HG02981 (cell line): ENCODE results near the gene P3H4.
"Not testable (repeated sequence)": the region's sequence is repeated elsewhere in the genome, so short reads cannot be mapped to it uniquely, and the experiment has no call there.

Source experiments
- ATAC-seq: cut with Tn5 transposase; IDR thresholded peaks from one replicate; pipeline ENCODE4 v1.9.1; 2021; ENCODE audit warnings: mild to moderate bottlenecking, moderate library complexity; ENCODE audit not compliant: unreplicated experiment

P3H4 gene

GRCh38 chr17:41794540-41794975 lies 17.2 kb downstream of the P3H4 start:
- no peak for ATAC-seq

GRCh38 chr17:41793784-41794539 lies 17.8 kb downstream of the P3H4 start:
- ATAC-seq, result no peak

- no peak for ATAC-seq
These were observed 18.6 kb downstream of the P3H4 start for GRCh38 chr17:41792845-41793783.

DNA sequence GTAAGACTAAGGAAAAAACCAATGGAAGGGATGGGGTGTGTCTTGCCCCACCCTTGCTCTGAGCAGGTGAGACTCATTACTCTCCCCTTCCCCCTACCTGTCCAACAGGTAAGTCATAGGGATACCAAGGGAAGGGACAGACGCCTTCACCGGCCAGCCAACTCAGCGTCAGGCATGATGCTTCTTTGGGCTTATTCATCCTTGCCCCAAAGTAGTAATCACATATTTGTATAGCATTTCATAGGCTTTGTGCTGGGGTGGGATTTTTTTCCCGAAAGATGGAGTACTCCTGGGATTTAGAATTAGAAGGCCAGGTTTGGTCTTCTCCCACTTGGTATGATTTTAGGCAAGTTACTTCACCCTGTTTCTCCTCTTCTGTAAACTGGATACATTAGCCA lies 24.7 kb downstream of the P3H4 start:
- no peak for ATAC-seq

DNA sequence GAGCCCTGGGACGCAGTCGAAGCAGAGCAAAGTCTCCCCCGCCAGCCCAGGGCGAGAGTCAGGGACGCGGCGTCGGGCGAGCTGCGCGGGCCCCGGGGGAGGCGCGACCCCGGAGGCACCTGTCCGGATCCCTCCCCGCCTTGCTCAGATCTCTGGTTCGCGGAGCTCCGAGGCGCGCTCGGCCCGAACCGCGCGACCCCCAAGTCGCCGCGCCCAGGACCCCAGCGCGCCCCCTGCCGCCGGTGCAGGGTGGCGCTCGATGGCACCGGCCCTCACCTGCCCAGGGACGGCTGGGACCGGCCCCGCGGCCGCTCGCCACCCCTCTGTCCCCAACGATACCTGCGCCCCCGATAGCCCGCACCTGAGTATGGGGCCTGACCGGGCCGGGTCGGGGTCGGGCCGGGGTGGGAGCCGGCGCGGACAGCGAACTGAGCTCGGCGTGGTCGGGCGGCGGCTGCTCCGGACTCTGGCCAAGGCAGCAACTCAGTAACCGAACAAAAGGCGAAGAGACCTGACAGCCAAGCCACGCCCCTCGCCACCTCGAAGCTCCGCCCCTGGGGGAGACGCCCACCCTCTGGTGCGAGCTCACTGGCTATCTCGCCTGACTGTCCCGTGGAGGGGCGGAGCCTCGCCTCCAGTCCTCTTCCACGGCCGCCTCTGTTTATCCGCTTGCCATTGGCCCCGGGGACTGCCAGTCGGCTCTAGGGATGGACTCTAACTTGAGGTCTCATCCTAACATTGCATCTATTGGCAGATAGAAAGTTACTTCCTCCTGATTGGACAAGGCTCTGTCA lies 25.3 kb downstream of the P3H4 start, which contains the start of gene JUP:
Gene JUP (minus strand): TSS at position 485 of the 794 bp plus-strand sequence. CDS start 14,857 bp downstream, outside the sequence.
- peak; percentile 72 for ATAC-seq

- ATAC-seq, result no peak
These were observed 25.9 kb downstream of the P3H4 start for GRCh38 chr17:41785859-41786226.

DNA sequence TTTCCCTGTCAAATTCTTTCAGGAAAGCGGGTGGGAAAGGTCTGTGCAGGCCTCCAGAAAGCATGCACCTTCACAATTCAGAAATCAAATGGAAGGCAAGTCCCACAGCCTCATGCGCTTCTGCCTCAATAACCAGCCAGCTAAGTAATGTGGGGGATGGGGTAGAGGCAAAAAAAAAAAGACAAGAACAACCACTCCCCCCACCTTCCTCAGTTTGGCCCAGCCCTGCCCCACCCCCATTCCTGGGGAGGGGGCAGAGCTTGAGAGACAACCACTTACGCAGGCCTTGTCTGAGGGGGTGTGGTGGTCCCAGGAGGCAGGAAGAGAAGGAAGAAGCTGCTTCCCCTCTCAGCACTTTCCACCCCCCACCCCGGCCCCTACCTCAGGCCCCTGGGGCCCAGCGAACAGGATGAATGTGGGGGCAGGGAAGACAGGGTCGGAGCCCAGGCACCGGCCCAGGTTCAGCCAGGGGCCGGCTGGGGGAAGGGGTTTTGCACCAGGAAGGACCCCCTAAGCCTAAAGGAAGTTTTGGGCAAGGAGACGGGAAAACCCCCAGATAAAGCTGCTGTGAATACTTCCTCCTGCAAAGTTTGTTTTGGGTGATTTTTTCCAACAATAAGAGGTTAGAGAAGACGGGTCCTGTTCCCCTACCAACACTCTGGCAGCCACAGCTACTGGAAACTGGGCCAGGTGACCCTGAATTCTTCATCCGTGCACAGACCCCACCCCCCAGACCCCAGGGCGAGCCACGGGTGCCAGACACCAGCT lies 26.5 kb downstream of the P3H4 start:
- no peak for ATAC-seq

DNA sequence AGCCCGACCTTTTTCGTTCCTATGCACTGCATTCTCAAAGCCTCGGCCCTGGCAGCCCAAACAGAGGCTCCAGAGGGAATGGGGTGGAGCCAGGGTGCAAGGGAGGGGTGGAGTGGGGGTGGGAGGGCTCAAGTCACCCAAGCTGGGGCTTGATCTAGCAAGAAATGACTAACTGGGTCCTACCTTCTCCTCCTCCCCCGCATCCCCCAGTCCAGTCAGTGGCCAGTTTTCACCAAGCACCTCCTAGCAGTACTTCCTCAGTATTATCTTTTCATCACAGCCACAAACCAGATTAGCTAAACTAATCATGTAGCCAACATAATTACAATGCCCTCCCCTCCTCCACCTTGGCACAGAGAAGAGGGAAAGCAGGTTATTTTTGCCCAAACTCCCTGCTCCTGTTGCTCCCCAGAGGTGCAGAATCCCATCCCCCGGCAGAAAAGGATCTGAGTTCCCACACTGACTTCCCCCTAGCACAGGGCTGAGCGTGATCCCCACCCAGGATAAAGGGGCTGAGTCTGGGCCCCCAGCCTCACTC lies 27.5 kb downstream of the P3H4 start:
- no peak for ATAC-seq

DNA sequence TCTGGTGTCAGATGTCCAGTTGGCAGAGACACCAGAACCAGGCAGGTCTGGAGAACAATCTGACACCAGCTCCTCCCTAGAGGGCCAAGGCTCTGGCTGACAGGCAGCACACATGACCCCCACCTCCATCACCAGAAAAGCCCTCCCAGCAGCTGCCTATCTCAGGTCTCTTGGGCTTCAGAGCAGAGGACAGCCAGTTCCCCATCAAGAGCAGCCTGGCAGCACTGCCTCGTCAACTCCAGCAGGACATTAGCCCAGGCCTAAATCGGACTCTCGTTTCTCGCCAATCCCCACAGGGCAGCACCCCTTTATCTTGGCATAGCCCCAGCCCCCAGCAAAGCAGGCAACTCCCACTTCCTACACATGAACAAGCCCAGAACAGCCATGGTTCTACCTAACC lies 29.6 kb downstream of the P3H4 start:
- ATAC-seq, result no peak

- no peak for ATAC-seq
These were observed 30.2 kb downstream of the P3H4 start for GRCh38 chr17:41781404-41782110.

GRCh38 chr17:41779954-41780353 lies 31.8 kb downstream of the P3H4 start:
- no peak for ATAC-seq

DNA sequence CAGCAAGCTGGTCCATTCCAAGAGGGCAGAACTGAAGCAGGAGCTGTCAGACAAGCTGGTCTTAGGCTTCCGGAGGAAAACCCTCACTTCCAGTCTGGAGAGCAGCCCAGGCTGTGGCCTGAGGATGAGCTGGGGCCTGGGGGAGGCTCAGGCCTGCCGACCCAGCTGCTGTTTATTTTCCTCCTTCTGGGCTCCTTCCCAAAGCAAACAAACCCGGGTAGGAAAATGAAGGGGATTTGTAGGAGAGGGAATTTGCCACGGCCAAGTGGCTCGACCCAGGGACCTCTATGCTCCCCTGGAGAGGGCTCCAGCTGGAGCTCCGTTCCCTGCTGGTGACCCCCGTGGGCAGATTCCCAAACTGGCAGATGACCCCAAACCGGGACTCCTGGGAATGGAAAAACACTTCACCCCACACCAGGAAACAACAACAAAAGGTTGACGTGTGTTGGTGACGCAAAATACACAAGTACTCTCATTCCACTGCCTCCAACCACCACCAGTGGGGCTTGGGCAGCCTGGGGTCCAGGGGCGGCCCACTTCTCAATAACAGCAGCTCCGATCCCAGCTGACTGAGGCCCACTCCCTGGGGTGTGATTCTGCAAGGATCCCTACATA lies 34.1 kb downstream of the P3H4 start:
- no peak for ATAC-seq

GRCh38 chr17:41777157-41777573 lies 34.6 kb downstream of the P3H4 start:
- ATAC-seq, result no peak

GRCh38 chr17:41776262-41776900 lies 35.4 kb downstream of the P3H4 start:
- not testable (repeated sequence) for ATAC-seq

DNA sequence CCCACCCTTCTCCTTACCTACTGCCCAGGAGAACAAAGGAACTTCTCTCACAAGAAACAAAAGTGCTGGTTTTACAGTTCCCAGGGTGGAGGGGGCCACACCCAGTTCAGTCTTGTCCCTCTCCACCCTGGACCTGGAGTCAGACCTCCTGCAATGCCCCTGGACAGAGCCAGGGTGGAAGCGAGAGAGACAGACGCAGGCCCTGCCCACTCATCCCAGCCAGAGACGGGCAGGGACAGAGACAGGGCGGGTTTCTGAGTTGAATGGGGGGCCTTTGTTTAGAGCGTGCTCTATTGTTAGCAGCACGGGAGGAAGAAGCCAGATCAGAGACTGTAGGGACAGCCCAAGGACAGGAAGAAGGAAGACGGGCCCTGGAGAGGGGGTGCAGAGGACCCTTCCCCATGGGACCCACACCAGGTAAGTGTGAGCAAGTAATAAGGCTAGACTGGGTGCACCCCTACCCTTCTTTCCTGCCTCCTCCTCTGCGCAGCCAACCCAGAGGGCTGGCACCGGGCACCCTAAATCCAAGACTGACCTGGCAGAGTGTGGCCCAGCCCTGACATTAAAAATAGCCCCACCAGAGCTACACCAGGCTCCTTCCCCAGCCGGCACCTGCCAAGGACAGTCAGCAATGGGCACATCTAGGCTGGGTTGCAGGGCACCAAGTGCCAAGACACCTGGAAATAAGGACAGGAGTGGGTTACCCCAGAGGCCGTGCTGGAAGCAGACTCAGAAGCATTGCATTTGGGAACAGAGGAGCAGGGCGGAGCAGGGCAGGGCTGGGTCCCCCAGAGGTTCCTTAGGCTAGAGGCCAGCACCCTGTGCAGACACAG lies 36.1 kb downstream of the P3H4 start:
- ATAC-seq, result no peak

GRCh38 chr17:41773731-41774193 lies 38.0 kb downstream of the P3H4 start:
- no peak for ATAC-seq

GRCh38 chr17:41773190-41773588 lies 38.6 kb downstream of the P3H4 start:
- ATAC-seq, result no peak
